ENCODE measurements around the gene GRID2IP.

DNA sequence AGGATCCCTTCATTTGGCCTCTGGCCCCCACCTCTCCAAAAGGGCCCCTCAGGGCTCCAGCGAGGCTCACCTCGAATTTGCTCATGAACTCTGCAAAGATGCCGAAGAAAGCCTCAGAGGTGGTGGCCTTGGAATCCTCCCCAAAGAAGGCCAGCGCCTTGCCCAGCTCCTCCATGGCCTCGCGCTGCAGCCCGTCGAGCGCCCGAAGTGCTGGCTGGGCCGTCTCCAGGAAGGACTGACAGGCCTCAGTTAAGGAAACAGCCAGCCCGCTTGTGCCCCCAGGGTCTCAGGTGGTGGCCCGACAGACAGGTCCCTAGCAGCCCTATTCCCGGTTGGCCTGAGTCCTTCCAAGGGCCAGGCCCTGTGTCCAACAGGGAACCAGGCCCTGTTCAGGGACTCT lies 53.3 kb downstream of the GRID2IP start:
- no peak for TF ChIP-seq GATA2 (IDR thresholded peaks at IDR 0.05; ENCODE audit: low read depth, low read length)
- TF ChIP-seq GATA3 (IDR thresholded peaks at IDR 0.05; ENCODE audit: low read depth, low read length): no peak

All from SH-SY5Y (cell line).